DND-41 (cell line): ENCODE measurements around the gene KRT80.

Source experiments
- CTCF ChIP-seq: IDR thresholded peaks from 2 replicates; pipeline ENCODE4 v1.5.1; 2012; ENCODE audit warnings: borderline replicate concordance, low read length, moderate library complexity, mild to moderate bottlenecking; ENCODE audit not compliant: poor library complexity, severe bottlenecking; ENCODE audit errors: extremely low read depth
- EZH2 ChIP-seq: IDR thresholded peaks from 3 replicates; pipeline ENCODE4 v1.6.1; 2012; ENCODE audit warnings: borderline replicate concordance, low read depth, mild to moderate bottlenecking, moderate library complexity, low read length, inconsistent platforms; ENCODE audit not compliant: severe bottlenecking

GRCh38 chr12:52149651-52150241 lies 42.1 kb downstream of the KRT80 start:
- TF ChIP-seq CTCF (no peak), EZH2 (no peak)
